ENCODE results near the gene SMPDL3A.

The SMPDL3A gene

GRCh38 chr6:122833021-122833491, 44.0 kb downstream of the SMPDL3A start:
- Histone ChIP-seq H3K9ac (ENCODE audit: low read length) (no peak overlapping the region), H3K4me3 (ENCODE audit: low read length) (no peak overlapping the region), H3K4me1 (ENCODE audit: control insufficient read depth, insufficient read depth, low read length) (no peaks in the 10 kb centered on the region), H3K9me3 (ENCODE audit: control insufficient read depth, low read length) (no peaks in the 10 kb centered on the region), H3K27me3 (replicated peaks; ENCODE audit: control insufficient read depth, insufficient read depth, low read length) (no peaks in the 10 kb centered on the region), H3K36me3 (ENCODE audit: control insufficient read depth, insufficient read depth, low read length, severe bottlenecking) (no peaks in the 10 kb centered on the region)
- DNase-seq (ENCODE audit: low read depth), result peak; percentile 37

- Histone ChIP-seq H3K4me1 (ENCODE audit: control insufficient read depth, insufficient read depth, low read length) (no peaks in the 10 kb centered on the region), H3K27me3 (replicated peaks; ENCODE audit: control insufficient read depth, insufficient read depth, low read length) (no peaks in the 10 kb centered on the region), H3K9ac (ENCODE audit: low read length) (no peak overlapping the region), H3K4me3 (ENCODE audit: low read length) (no peak overlapping the region), H3K9me3 (ENCODE audit: control insufficient read depth, low read length) (no peaks in the 10 kb centered on the region), H3K36me3 (ENCODE audit: control insufficient read depth, insufficient read depth, low read length, severe bottlenecking) (no peaks in the 10 kb centered on the region)
- peak; percentile 66 for DNase-seq (ENCODE audit: low read depth)
These were observed 49.2 kb downstream of the SMPDL3A start for GRCh38 chr6:122838060-122838780.

GRCh38 chr6:122839472-122839871, 50.4 kb downstream of the SMPDL3A start:
- Histone ChIP-seq H3K4me1 (ENCODE audit: control insufficient read depth, insufficient read depth, low read length) (no peaks in the 10 kb centered on the region), H3K9ac (ENCODE audit: low read length) (no peak overlapping the region), H3K4me3 (ENCODE audit: low read length) (no peak overlapping the region), H3K9me3 (ENCODE audit: control insufficient read depth, low read length) (no peaks in the 10 kb centered on the region), H3K27me3 (replicated peaks; ENCODE audit: control insufficient read depth, insufficient read depth, low read length) (no peaks in the 10 kb centered on the region), H3K36me3 (ENCODE audit: control insufficient read depth, insufficient read depth, low read length, severe bottlenecking) (no peaks in the 10 kb centered on the region)
- peak; percentile 88 for DNase-seq (ENCODE audit: low read depth)

- no peaks in the 10 kb centered on the region for H3K4me1 ChIP-seq (ENCODE audit: control insufficient read depth, insufficient read depth, low read length)
- no peaks in the 10 kb centered on the region for H3K36me3 ChIP-seq (ENCODE audit: control insufficient read depth, insufficient read depth, low read length, severe bottlenecking)
- no peaks in the 10 kb centered on the region for H3K27me3 ChIP-seq (replicated peaks; ENCODE audit: control insufficient read depth, insufficient read depth, low read length)
- H3K9me3 ChIP-seq (ENCODE audit: control insufficient read depth, low read length), result no peaks in the 10 kb centered on the region
- H3K4me3 ChIP-seq (ENCODE audit: low read length), result no peak overlapping the region
- no peak overlapping the region for H3K9ac ChIP-seq (ENCODE audit: low read length)
- no peak for DNase-seq (ENCODE audit: low read depth)
These were observed 50.8 kb downstream of the SMPDL3A start for GRCh38 chr6:122839906-122840305.

- DNase-seq (ENCODE audit: low read depth), result no peak
- Histone ChIP-seq H3K27me3 (replicated peaks; ENCODE audit: control insufficient read depth, insufficient read depth, low read length) (no peaks in the 10 kb centered on the region), H3K36me3 (ENCODE audit: control insufficient read depth, insufficient read depth, low read length, severe bottlenecking) (no peaks in the 10 kb centered on the region), H3K9ac (ENCODE audit: low read length) (no peak overlapping the region), H3K9me3 (ENCODE audit: control insufficient read depth, low read length) (no peaks in the 10 kb centered on the region), H3K4me1 (ENCODE audit: control insufficient read depth, insufficient read depth, low read length) (peaks cover 3% of the 10 kb centered on the region), H3K4me3 (ENCODE audit: low read length) (no peak overlapping the region)
These were observed 56.4 kb downstream of the SMPDL3A start for GRCh38 chr6:122845464-122845863.

GRCh38 chr6:122845916-122846612, 57.0 kb downstream of the SMPDL3A start:
- Histone ChIP-seq H3K9me3 (ENCODE audit: control insufficient read depth, low read length) (no peaks in the 10 kb centered on the region), H3K27me3 (replicated peaks; ENCODE audit: control insufficient read depth, insufficient read depth, low read length) (no peaks in the 10 kb centered on the region), H3K9ac (ENCODE audit: low read length) (peak overlapping the region; percentile 40), H3K4me1 (ENCODE audit: control insufficient read depth, insufficient read depth, low read length) (peaks cover 3% of the 10 kb centered on the region), H3K36me3 (ENCODE audit: control insufficient read depth, insufficient read depth, low read length, severe bottlenecking) (no peaks in the 10 kb centered on the region), H3K4me3 (ENCODE audit: low read length) (peak overlapping the region; percentile 69)
- DNase-seq (ENCODE audit: low read depth), result peak; percentile 52

GRCh38 chr6:122853259-122853995, 64.4 kb downstream of the SMPDL3A start:
- Histone ChIP-seq H3K9ac (ENCODE audit: low read length) (no peak overlapping the region), H3K4me1 (ENCODE audit: control insufficient read depth, insufficient read depth, low read length) (no peaks in the 10 kb centered on the region), H3K27me3 (replicated peaks; ENCODE audit: control insufficient read depth, insufficient read depth, low read length) (peaks cover 5% of the 10 kb centered on the region), H3K36me3 (ENCODE audit: control insufficient read depth, insufficient read depth, low read length, severe bottlenecking) (no peaks in the 10 kb centered on the region), H3K4me3 (ENCODE audit: low read length) (no peak overlapping the region), H3K9me3 (ENCODE audit: control insufficient read depth, low read length) (no peaks in the 10 kb centered on the region)
- DNase-seq (ENCODE audit: low read depth), result no peak

Measured in adipocyte (in vitro differentiated cells).